HS-27A (cell line): ENCODE data around the gene MED27.
"Not testable (repeated sequence)": the region's sequence is repeated elsewhere in the genome, so short reads cannot be mapped to it uniquely, and the experiment has no call there.

ENCODE experiments used
- DNase-seq: peaks from one replicate; pipeline ENCODE4 v3.0.0-alpha.2; 2012; ENCODE audit warnings: low read depth, missing footprints

MED27 gene

GRCh38 chr9:131923132-131923671 is 156.5 kb downstream of the MED27 start:
- DNase-seq, result no peak

GRCh38 chr9:131921635-131922034 is 158.0 kb downstream of the MED27 start:
- not testable (repeated sequence) for DNase-seq

GRCh38 chr9:131919216-131919615 is 160.5 kb downstream of the MED27 start:
- DNase-seq, result no peak

GRCh38 chr9:131918481-131918880 is 161.2 kb downstream of the MED27 start:
- DNase-seq, result no peak

- no peak for DNase-seq
Measured at GRCh38 chr9:131917009-131917408, 162.7 kb downstream of the MED27 start.

- DNase-seq, result no peak
Measured at GRCh38 chr9:131915181-131915580, 164.5 kb downstream of the MED27 start.

GRCh38 chr9:131912671-131913070 is 167.0 kb downstream of the MED27 start:
- DNase-seq, result no peak

- DNase-seq, result no peak
Measured at GRCh38 chr9:131912069-131912468, 167.6 kb downstream of the MED27 start.

GRCh38 chr9:131910572-131910971 is 169.1 kb downstream of the MED27 start:
- DNase-seq, result no peak

- no peak for DNase-seq
Measured at GRCh38 chr9:131905144-131905543, 174.5 kb downstream of the MED27 start.

GRCh38 chr9:131899296-131900228 is 180.1 kb downstream of the MED27 start:
- no peak for DNase-seq

- DNase-seq, result no peak
Measured at GRCh38 chr9:131892902-131893500, 186.7 kb downstream of the MED27 start.

- DNase-seq, result no peak
Measured at GRCh38 chr9:131892162-131892707, 187.4 kb downstream of the MED27 start.

GRCh38 chr9:131891598-131891997 is 188.1 kb downstream of the MED27 start:
- DNase-seq, result no peak

GRCh38 chr9:131889437-131890251 is 190.0 kb downstream of the MED27 start:
- no peak for DNase-seq

GRCh38 chr9:131888923-131889322 is 190.7 kb downstream of the MED27 start:
- no peak for DNase-seq

- DNase-seq, result no peak
Measured at GRCh38 chr9:131887680-131888079, 192.0 kb downstream of the MED27 start.

- no peak for DNase-seq
Measured at GRCh38 chr9:131886826-131887225, 192.8 kb downstream of the MED27 start.

- no peak for DNase-seq
Measured at GRCh38 chr9:131885144-131885609, 194.5 kb downstream of the MED27 start.

GRCh38 chr9:131884222-131884621 is 195.4 kb downstream of the MED27 start:
- DNase-seq, result no peak

- no peak for DNase-seq
Measured at GRCh38 chr9:131880833-131881583, 198.7 kb downstream of the MED27 start.
